HFFc6 (cell line): ENCODE measurements around the gene TFAP2B. TPM values are rescaled to one million over a fixed set of nuclear protein-coding genes. Genes with fewer than 3 reads are reported as not detected.
A peak's percentile ranks its signal among the peaks of the same experiment; 100 is the strongest.

Experiments
- DNase-seq: peaks from one replicate; pipeline ENCODE4 v3.0.0-alpha.2; 2018
- H3K27ac Mint-ChIP-seq: 2 replicates; pipeline ENCODE4 v1.8.0; 2020; ENCODE audit warnings: mild to moderate bottlenecking, mixed read lengths
- H3K27me3 Mint-ChIP-seq: 2 replicates; pipeline ENCODE4 v1.8.0; 2021; ENCODE audit warnings: mild to moderate bottlenecking, moderate library complexity, mixed read lengths; ENCODE audit not compliant: insufficient read depth
- H3K36me3 Mint-ChIP-seq: 2 replicates; pipeline ENCODE4 v1.8.0; 2021; ENCODE audit warnings: low read depth, mixed read lengths
- H3K4me1 Mint-ChIP-seq: 2 replicates; pipeline ENCODE4 v1.8.0; 2020; ENCODE audit warnings: low read depth, mixed read lengths
- H3K4me3 Mint-ChIP-seq: 2 replicates; pipeline ENCODE4 v1.8.0; 2020; ENCODE audit warnings: mild to moderate bottlenecking, moderate library complexity, mixed read lengths
- H3K9me3 Mint-ChIP-seq: 2 replicates; pipeline ENCODE4 v1.8.0; 2020; ENCODE audit warnings: mild to moderate bottlenecking, mixed read lengths
- total RNA-seq, 6 experiments: library from RNA; stranded (reverse); fragmentation: NEBNext Ultra II Directional; extraction: Animal tissue kit (Norgen Biotek cat#: 25700); gene quantifications; 2 replicates in 1 of 6; 3 replicates in 5 of 6; pipeline ENCODE4 v1.2.3, GENCODE V29; 2021
- TF ChIP-seq, protein P1 (sequence below): fragments of 200-600 bp; sonication (generic); IDR thresholded peaks from 2 replicates; pipeline ENCODE4 v1.5.0; 2021; ENCODE audit warnings: antibody characterized with exemption, mild to moderate bottlenecking

TFAP2B gene
- total RNA-seq, 6 experiments from 2014 or later = not detected

DNA sequence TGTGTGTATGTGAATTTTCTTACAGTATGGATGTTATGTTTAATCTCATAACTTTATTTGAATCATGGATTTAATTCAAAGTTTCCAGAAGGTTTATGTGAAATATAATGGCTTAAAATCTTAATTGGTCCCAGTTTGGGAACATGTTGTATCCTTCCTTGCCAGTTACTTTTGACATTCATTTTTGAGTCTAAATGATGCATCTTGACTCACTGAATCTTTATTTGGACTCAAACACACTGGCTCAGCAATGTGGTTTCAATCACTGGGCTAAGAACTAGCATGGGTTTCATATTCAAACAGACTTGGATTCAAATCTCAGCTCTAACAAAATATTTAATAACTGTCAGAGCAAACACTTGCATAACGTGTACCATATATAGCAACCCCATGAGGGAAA is 25.9 kb upstream of the TFAP2B start:
- TF ChIP-seq, protein P1, sequence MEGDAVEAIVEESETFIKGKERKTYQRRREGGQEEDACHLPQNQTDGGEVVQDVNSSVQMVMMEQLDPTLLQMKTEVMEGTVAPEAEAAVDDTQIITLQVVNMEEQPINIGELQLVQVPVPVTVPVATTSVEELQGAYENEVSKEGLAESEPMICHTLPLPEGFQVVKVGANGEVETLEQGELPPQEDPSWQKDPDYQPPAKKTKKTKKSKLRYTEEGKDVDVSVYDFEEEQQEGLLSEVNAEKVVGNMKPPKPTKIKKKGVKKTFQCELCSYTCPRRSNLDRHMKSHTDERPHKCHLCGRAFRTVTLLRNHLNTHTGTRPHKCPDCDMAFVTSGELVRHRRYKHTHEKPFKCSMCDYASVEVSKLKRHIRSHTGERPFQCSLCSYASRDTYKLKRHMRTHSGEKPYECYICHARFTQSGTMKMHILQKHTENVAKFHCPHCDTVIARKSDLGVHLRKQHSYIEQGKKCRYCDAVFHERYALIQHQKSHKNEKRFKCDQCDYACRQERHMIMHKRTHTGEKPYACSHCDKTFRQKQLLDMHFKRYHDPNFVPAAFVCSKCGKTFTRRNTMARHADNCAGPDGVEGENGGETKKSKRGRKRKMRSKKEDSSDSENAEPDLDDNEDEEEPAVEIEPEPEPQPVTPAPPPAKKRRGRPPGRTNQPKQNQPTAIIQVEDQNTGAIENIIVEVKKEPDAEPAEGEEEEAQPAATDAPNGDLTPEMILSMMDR = no peak
- H3K9me3 Mint-ChIP-seq = no peaks in the 10 kb centered on the region
- no peak overlapping the region for H3K4me3 Mint-ChIP-seq
- no peaks in the 10 kb centered on the region; the same call in 1 of the 2 replicates for H3K27me3 Mint-ChIP-seq
- no peaks in the 10 kb centered on the region for H3K36me3 Mint-ChIP-seq
- H3K27ac Mint-ChIP-seq = no peak overlapping the region
- DNase-seq = no peak
- no peaks in the 10 kb centered on the region for H3K4me1 Mint-ChIP-seq

DNA sequence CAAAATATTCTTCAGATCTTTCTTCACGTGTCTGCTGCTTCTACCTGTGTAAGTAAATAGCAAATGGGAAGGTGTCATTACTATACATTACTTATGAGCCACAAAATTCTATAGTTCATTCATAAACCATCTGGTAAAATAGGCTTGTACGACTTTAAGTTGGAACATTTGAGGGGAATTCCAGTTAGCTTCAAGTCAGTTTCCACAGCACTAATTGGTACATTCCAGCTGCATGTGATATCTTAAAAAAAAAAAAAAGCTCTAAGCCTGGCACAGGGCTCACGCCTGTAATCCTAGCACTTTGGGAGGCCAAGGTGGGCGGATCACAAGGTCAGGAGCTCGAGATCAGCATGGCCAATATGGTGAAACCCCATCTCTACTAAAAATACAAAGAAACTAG is 23.1 kb upstream of the TFAP2B start:
- H3K4me3 Mint-ChIP-seq = no peak overlapping the region
- no peaks in the 10 kb centered on the region for H3K4me1 Mint-ChIP-seq
- DNase-seq = no peak
- H3K27ac Mint-ChIP-seq = no peak overlapping the region
- TF ChIP-seq, protein P1 = no peak
- no peaks in the 10 kb centered on the region; the same call in 1 of the 2 replicates for H3K27me3 Mint-ChIP-seq
- no peaks in the 10 kb centered on the region for H3K36me3 Mint-ChIP-seq
- no peaks in the 10 kb centered on the region for H3K9me3 Mint-ChIP-seq

- Mint-ChIP-seq H3K27me3 (no peaks in the 10 kb centered on the region), H3K36me3 (no peaks in the 10 kb centered on the region), H3K4me1 (no peaks in the 10 kb centered on the region), H3K4me3 (no peak overlapping the region), H3K9me3 (no peaks in the 10 kb centered on the region), H3K27ac (no peak overlapping the region)
- TF ChIP-seq, protein P1 = no peak
- no peak for DNase-seq
These were observed 14.4 kb upstream of the TFAP2B start for GRCh38 chr6:50804283-50804682.

- TF ChIP-seq, protein P1 = no peak
- DNase-seq = no peak
- Mint-ChIP-seq H3K27ac (no peak overlapping the region), H3K4me1 (no peaks in the 10 kb centered on the region), H3K27me3 (no peaks in the 10 kb centered on the region), H3K36me3 (no peaks in the 10 kb centered on the region), H3K9me3 (no peaks in the 10 kb centered on the region), H3K4me3 (no peak overlapping the region)
These were observed 11.6 kb upstream of the TFAP2B start for GRCh38 chr6:50807035-50807434.

GRCh38 chr6:50815436-50816114 is 3.1 kb upstream of the TFAP2B start:
- DNase-seq = peak; percentile 15
- H3K27ac Mint-ChIP-seq = no peak overlapping the region
- peak overlapping the region; percentile 89 for H3K4me3 Mint-ChIP-seq

More at GRCh38 chr6:50815436-50816114, 3.1 kb upstream of the TFAP2B start:
- H3K36me3 Mint-ChIP-seq = no peaks in the 10 kb centered on the region
- H3K9me3 Mint-ChIP-seq = no peaks in the 10 kb centered on the region
- H3K4me1 Mint-ChIP-seq = peaks cover 10% of the 10 kb centered on the region
- TF ChIP-seq, protein P1 = peak; percentile 50
- H3K27me3 Mint-ChIP-seq = peaks cover 26% of the 10 kb centered on the region
